ENCODE data around the gene TNFAIP1. TPM values are rescaled to one million over a fixed set of nuclear protein-coding genes. Genes with fewer than 3 reads are reported as not detected.

TNFAIP1 gene
- total RNA-seq, 1 experiment from 2014 or later, result 33.4 TPM

GRCh38 chr17:28344011-28344410 lies 8.4 kb downstream of the TNFAIP1 start:
- H2AFZ ChIP-seq (ENCODE audit: low read depth, low read length, poor library complexity, severe bottlenecking), result no peak overlapping the region
- ChIA-PET CTCF (no interaction called here), POLR2A (no interaction called here), RAD21 (ENCODE audit: low non-redundant PET in 1 of 2, low total read pairs in 2 of 2, uncharacterized antibody in 2 of 2, unreplicated experiment in 2 of 2) (no interaction called here)
- intact Hi-C loops (cut with micrococcal nuclease), result no loop called here
- H3K9me3 ChIP-seq (ENCODE audit: control insufficient read depth in 1 of 2, insufficient read depth in 1 of 2, low read depth in 1 of 2, low read length in 2 of 2), result no peaks in the 10 kb centered on the region
- H3K79me2 ChIP-seq (ENCODE audit: insufficient read depth, low read length), result peaks cover 4% of the 10 kb centered on the region; the same call in 1 of the 2 replicates
- H3K27ac ChIP-seq (ENCODE audit: low read depth, low read length), result no peak overlapping the region
- H3K4me1 ChIP-seq (ENCODE audit: control insufficient read depth in 1 of 2, insufficient read depth in 2 of 2, low read length in 2 of 2), result peaks cover 0 to 9% of the 10 kb centered on the region in 2 experiments; a peak in 2 of 4 replicates
- no peaks in the 10 kb centered on the region for H4K20me1 ChIP-seq (ENCODE audit: insufficient read depth)
- H3K9me2 ChIP-seq (ENCODE audit: insufficient read depth), result no peaks in the 10 kb centered on the region
- DNase-seq (ENCODE audit: low read depth, low spot score) (no peak), ATAC-seq (no peak)
- no peak overlapping the region for H3K4me3 ChIP-seq (replicated peaks in 1 of 2; ENCODE audit: low read depth in 1 of 2, low read length in 2 of 2)
- no TSS peak for BruUV-seq (replicated peaks)
- no peaks in the 10 kb centered on the region for H3K27me3 ChIP-seq (ENCODE audit: insufficient read depth, low read length)
- no peak overlapping the region for H3K9ac ChIP-seq (ENCODE audit: low read length)
- peaks cover 36 to 63% of the 10 kb centered on the region in 2 experiments for H3K36me3 ChIP-seq (ENCODE audit: control insufficient read depth in 1 of 2, insufficient read depth in 2 of 2, low read length in 2 of 2)
- TF ChIP-seq POLR2A (IDR thresholded peaks at IDR 0.05; ENCODE audit: borderline replicate concordance, extremely low read depth, insufficient read depth, insufficient read length) (no peak), CEBPB (IDR thresholded peaks at IDR 0.05; ENCODE audit: low read depth) (no peak), RAD21 (IDR thresholded peaks at IDR 0.05; ENCODE audit: low read depth) (no peak), YY1 (IDR thresholded peaks at IDR 0.05; ENCODE audit: extremely low read depth, insufficient replicate concordance, low read depth, low read length) (no peak), EZH2phosphoT487 (IDR thresholded peaks at IDR 0.05; ENCODE audit: borderline replicate concordance) (no peak), TCF7L2 (IDR thresholded peaks at IDR 0.05; ENCODE audit: borderline replicate concordance, extremely low read depth, insufficient read depth, insufficient read length) (no peak), SRF (IDR thresholded peaks at IDR 0.05; ENCODE audit: low read depth) (no peak)
- H3K4me2 ChIP-seq (ENCODE audit: low read length), result no peak overlapping the region

- H3K27ac ChIP-seq (ENCODE audit: low read depth, low read length), result no peak overlapping the region
- no peaks in the 10 kb centered on the region for H3K9me2 ChIP-seq (ENCODE audit: insufficient read depth)
- H3K9ac ChIP-seq (ENCODE audit: low read length), result no peak overlapping the region
- peaks cover 35 to 63% of the 10 kb centered on the region in 2 experiments for H3K36me3 ChIP-seq (ENCODE audit: control insufficient read depth in 1 of 2, insufficient read depth in 2 of 2, low read length in 2 of 2)
- DNase-seq (ENCODE audit: low read depth, low spot score) (no peak), ATAC-seq (no peak)
- H3K9me3 ChIP-seq (ENCODE audit: control insufficient read depth in 1 of 2, insufficient read depth in 1 of 2, low read depth in 1 of 2, low read length in 2 of 2), result no peaks in the 10 kb centered on the region
- no peak overlapping the region for H2AFZ ChIP-seq (ENCODE audit: low read depth, low read length, poor library complexity, severe bottlenecking)
- no peak overlapping the region for H3K4me3 ChIP-seq (replicated peaks in 1 of 2; ENCODE audit: low read depth in 1 of 2, low read length in 2 of 2)
- TF ChIP-seq, protein P1, sequence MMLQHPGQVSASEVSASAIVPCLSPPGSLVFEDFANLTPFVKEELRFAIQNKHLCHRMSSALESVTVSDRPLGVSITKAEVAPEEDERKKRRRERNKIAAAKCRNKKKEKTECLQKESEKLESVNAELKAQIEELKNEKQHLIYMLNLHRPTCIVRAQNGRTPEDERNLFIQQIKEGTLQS (IDR thresholded peaks at IDR 0.05), result no peak
- TF ChIP-seq SRF (IDR thresholded peaks at IDR 0.05; ENCODE audit: low read depth) (no peak), EZH2phosphoT487 (IDR thresholded peaks at IDR 0.05; ENCODE audit: borderline replicate concordance) (no peak), SP1 (IDR thresholded peaks at IDR 0.05; ENCODE audit: low read depth) (no peak), FOSL1 (IDR thresholded peaks at IDR 0.05; ENCODE audit: low read depth) (no peak), CBX3 (IDR thresholded peaks at IDR 0.05; ENCODE audit: low read depth) (no peak), CEBPB (IDR thresholded peaks at IDR 0.05; ENCODE audit: low read depth) (no peak), REST (IDR thresholded peaks at IDR 0.05; ENCODE audit: low read depth) (no peak), ZFX (IDR thresholded peaks at IDR 0.05) (no peak)
- TF ChIP-seq, protein P2, sequence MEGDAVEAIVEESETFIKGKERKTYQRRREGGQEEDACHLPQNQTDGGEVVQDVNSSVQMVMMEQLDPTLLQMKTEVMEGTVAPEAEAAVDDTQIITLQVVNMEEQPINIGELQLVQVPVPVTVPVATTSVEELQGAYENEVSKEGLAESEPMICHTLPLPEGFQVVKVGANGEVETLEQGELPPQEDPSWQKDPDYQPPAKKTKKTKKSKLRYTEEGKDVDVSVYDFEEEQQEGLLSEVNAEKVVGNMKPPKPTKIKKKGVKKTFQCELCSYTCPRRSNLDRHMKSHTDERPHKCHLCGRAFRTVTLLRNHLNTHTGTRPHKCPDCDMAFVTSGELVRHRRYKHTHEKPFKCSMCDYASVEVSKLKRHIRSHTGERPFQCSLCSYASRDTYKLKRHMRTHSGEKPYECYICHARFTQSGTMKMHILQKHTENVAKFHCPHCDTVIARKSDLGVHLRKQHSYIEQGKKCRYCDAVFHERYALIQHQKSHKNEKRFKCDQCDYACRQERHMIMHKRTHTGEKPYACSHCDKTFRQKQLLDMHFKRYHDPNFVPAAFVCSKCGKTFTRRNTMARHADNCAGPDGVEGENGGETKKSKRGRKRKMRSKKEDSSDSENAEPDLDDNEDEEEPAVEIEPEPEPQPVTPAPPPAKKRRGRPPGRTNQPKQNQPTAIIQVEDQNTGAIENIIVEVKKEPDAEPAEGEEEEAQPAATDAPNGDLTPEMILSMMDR (IDR thresholded peaks at IDR 0.05 in 2 of 3, conservative IDR thresholded peaks at IDR 0.05 in 1 of 3; ENCODE audit: borderline replicate concordance in 1 of 3, insufficient read depth in 1 of 3, low read depth in 2 of 3, low read length in 2 of 3), result no peak
- CTCF ChIA-PET, result no interaction called here
- POLR2A ChIA-PET, result no interaction called here
- RAD21 ChIA-PET (ENCODE audit: low non-redundant PET in 1 of 2, low total read pairs in 2 of 2, uncharacterized antibody in 2 of 2, unreplicated experiment in 2 of 2), result no interaction called here
- no peaks in the 10 kb centered on the region for H3K27me3 ChIP-seq (ENCODE audit: insufficient read depth, low read length)
- peaks cover 0 to 9% of the 10 kb centered on the region in 2 experiments; a peak in 2 of 4 replicates for H3K4me1 ChIP-seq (ENCODE audit: control insufficient read depth in 1 of 2, insufficient read depth in 2 of 2, low read length in 2 of 2)
- no TSS peak for BruUV-seq (replicated peaks)
- no peak overlapping the region for H3K4me2 ChIP-seq (ENCODE audit: low read length)
- H4K20me1 ChIP-seq (ENCODE audit: insufficient read depth), result no peaks in the 10 kb centered on the region
- intact Hi-C loops (cut with micrococcal nuclease), result no loop called here
- H3K79me2 ChIP-seq (ENCODE audit: insufficient read depth, low read length), result no peaks in the 10 kb centered on the region; the same call in 1 of the 2 replicates
Measured at GRCh38 chr17:28344435-28344901, 8.9 kb downstream of the TNFAIP1 start.

Data from HCT116 (cell line).